HepG2 (cell line): Measurements from ENCODE around the gene RELB.
"Not testable (repeated sequence)": the region's sequence is repeated elsewhere in the genome, so short reads cannot be mapped to it uniquely, and the experiment has no call there.

Experiments used
- CHD2 ChIP-seq: IDR thresholded peaks from 2 replicates; pipeline ENCODE4 v1.6.1; 2011; ENCODE audit warnings: low read depth, low read length, improper control_type of control experiment
- CTCF ChIP-seq: sonication (generic); formaldehyde crosslinking; IDR thresholded peaks from 2 replicates; pipeline ENCODE4 v1.5.0; 2020; ENCODE audit warnings: mild to moderate bottlenecking, missing genetic modification reagents, moderate library complexity
- GABPA ChIP-seq, 2 experiments: IDR thresholded peaks; 2 replicates each; pipeline ENCODE4 v1.6.1; 2011 to 2016; ENCODE audit warnings: low read depth in 2 of 2, low read length in 1 of 2, missing biosample characterization in 1 of 2, missing genetic modification characterization in 1 of 2
- MYNN ChIP-seq: sonication (generic); formaldehyde crosslinking; IDR thresholded peaks from 2 replicates; pipeline ENCODE4 v1.4.0; 2020; ENCODE audit warnings: mild to moderate bottlenecking, low read depth, missing genetic modification reagents
- POLR2AphosphoS5 ChIP-seq: IDR thresholded peaks from 2 replicates; pipeline ENCODE4 v1.6.1; 2012; ENCODE audit warnings: low read depth, low read length
- RELA ChIP-seq: sonication (generic); formaldehyde crosslinking; IDR thresholded peaks from 2 replicates; pipeline ENCODE4 v1.4.0; 2020; ENCODE audit warnings: missing genetic modification reagents
- TAF1 ChIP-seq: sonication (generic); formaldehyde crosslinking; IDR thresholded peaks from 2 replicates; pipeline ENCODE4 v1.4.0; 2020; ENCODE audit warnings: missing genetic modification reagents
- ZNF230 ChIP-seq: sonication (generic); formaldehyde crosslinking; IDR thresholded peaks from 2 replicates; pipeline ENCODE4 v1.4.0; 2020; ENCODE audit warnings: mild to moderate bottlenecking, missing genetic modification reagents
- ZNF431 ChIP-seq: sonication (generic); formaldehyde crosslinking; IDR thresholded peaks from 2 replicates; pipeline ENCODE4 v1.9.0; 2022; ENCODE audit warnings: missing genetic modification reagents, low read depth, mild to moderate bottlenecking, borderline replicate concordance
- ZNF557 ChIP-seq: sonication (generic); formaldehyde crosslinking; IDR thresholded peaks from 2 replicates; pipeline ENCODE4 v1.4.0; 2020; ENCODE audit warnings: missing genetic modification reagents
- ZNF704 ChIP-seq: sonication (generic); formaldehyde crosslinking; IDR thresholded peaks from 2 replicates; pipeline ENCODE4 v1.8.1; 2023; ENCODE audit warnings: mild to moderate bottlenecking, inconsistent platforms, moderate library complexity, missing genetic modification reagents, borderline replicate concordance
- TF ChIP-seq, protein P1 (sequence below): IDR thresholded peaks from 2 replicates; pipeline ENCODE4 v1.6.1; 2016; ENCODE audit warnings: low read depth, control low read depth
- TF ChIP-seq, protein P2 (sequence below): sonication (generic); formaldehyde crosslinking; IDR thresholded peaks from 2 replicates; pipeline ENCODE4 v1.5.0; 2020; ENCODE audit warnings: missing genetic modification reagents

DNA sequence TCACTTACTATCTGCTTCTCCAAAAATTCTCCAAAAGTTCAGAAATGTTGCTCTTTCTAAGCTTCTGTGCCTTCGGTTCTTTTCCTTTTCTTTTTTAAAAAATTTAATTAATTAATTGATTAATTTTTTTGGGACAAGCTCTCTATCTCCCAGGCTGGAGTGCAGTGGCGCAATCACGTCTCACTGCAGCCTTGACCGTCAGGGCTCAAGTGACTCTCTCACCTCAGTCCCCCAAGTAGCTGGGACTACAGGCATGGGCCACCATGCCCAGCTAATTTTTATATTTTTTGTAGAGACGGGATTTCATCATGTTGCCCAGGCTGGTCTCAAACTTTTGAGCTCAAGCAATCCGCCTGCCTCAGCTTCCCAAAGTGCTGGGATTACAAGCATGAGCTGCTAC lies 29.8 kb upstream of the RELB start:
- TF ChIP-seq, protein P1, sequence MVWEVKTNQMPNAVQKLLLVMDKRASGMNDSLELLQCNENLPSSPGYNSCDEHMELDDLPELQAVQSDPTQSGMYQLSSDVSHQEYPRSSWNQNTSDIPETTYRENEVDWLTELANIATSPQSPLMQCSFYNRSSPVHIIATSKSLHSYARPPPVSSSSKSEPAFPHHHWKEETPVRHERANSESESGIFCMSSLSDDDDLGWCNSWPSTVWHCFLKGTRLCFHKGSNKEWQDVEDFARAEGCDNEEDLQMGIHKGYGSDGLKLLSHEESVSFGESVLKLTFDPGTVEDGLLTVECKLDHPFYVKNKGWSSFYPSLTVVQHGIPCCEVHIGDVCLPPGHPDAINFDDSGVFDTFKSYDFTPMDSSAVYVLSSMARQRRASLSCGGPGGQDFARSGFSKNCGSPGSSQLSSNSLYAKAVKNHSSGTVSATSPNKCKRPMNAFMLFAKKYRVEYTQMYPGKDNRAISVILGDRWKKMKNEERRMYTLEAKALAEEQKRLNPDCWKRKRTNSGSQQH (CRISPR knock-in tag): not testable (repeated sequence)
- not testable (repeated sequence) for TF ChIP-seq CHD2; RELA (CRISPR knock-in tag); ZNF704; TAF1 (CRISPR knock-in tag); CTCF; MYNN (CRISPR knock-in tag); ZNF431 (CRISPR knock-in tag); ZNF557 (CRISPR knock-in tag); POLR2AphosphoS5; ZNF230 (CRISPR knock-in tag); GABPA (IDR thresholded peaks at IDR 0.05; ENCODE audit: low read depth, low read length); GABPA (CRISPR knock-in tag; IDR thresholded peaks at IDR 0.05; ENCODE audit: low read depth)
- TF ChIP-seq, protein P2, sequence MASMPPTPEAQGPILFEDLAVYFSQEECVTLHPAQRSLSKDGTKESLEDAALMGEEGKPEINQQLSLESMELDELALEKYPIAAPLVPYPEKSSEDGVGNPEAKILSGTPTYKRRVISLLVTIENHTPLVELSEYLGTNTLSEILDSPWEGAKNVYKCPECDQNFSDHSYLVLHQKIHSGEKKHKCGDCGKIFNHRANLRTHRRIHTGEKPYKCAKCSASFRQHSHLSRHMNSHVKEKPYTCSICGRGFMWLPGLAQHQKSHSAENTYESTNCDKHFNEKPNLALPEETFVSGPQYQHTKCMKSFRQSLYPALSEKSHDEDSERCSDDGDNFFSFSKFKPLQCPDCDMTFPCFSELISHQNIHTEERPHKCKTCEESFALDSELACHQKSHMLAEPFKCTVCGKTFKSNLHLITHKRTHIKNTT (CRISPR knock-in tag): not testable (repeated sequence)
